ENCODE data around the gene PLCB4.
A peak's percentile ranks its signal among the peaks of the same experiment; 100 is the strongest.
"Not testable (repeated sequence)": the region's sequence is repeated elsewhere in the genome, so short reads cannot be mapped to it uniquely, and the experiment has no call there.

PLCB4 gene

GRCh38 chr20:9068841-9069663 is at the start of gene PLCB4:
TSS of gene PLCB4 (plus strand) at chr20:9069087. CDS start at chr20:9307815, 238,728 bp downstream.
- peak; percentile 52 to 67 for DNase-seq

GRCh38 chr20:9019833-9020232 is 49.1 kb upstream of the PLCB4 start:
- DNase-seq = no peak

- DNase-seq = no peak
Measured at GRCh38 chr20:9021216-9021615, 47.7 kb upstream of the PLCB4 start.

- peak in 1 of 2 experiments; percentile 50 for DNase-seq
Measured at GRCh38 chr20:9021699-9022098, 47.2 kb upstream of the PLCB4 start.

GRCh38 chr20:9022376-9022775 is 46.5 kb upstream of the PLCB4 start:
- no peak for DNase-seq

GRCh38 chr20:9024606-9025005 is 44.3 kb upstream of the PLCB4 start:
- no peak for DNase-seq

- no peak for DNase-seq
Measured at GRCh38 chr20:9025011-9025410, 43.9 kb upstream of the PLCB4 start.

GRCh38 chr20:9025643-9026042 is 43.2 kb upstream of the PLCB4 start:
- DNase-seq = no peak

- DNase-seq = no peak
Measured at GRCh38 chr20:9027626-9028025, 41.3 kb upstream of the PLCB4 start.

GRCh38 chr20:9028419-9028818 is 40.5 kb upstream of the PLCB4 start:
- DNase-seq = no peak

- no peak for DNase-seq
Measured at GRCh38 chr20:9031991-9032390, 36.9 kb upstream of the PLCB4 start.

GRCh38 chr20:9032758-9033157 is 36.1 kb upstream of the PLCB4 start:
- DNase-seq = no peak

- peak in 1 of 2 experiments; percentile 59 for DNase-seq
Measured at GRCh38 chr20:9035126-9035525, 33.8 kb upstream of the PLCB4 start.

GRCh38 chr20:9036593-9036992 is 32.3 kb upstream of the PLCB4 start:
- no peak for DNase-seq

GRCh38 chr20:9038791-9039535 is 29.9 kb upstream of the PLCB4 start:
- DNase-seq = peak; percentile 23 to 75

- DNase-seq = no peak
Measured at GRCh38 chr20:9040863-9041524, 27.9 kb upstream of the PLCB4 start.

- no peak for DNase-seq
Measured at GRCh38 chr20:9043364-9043763, 25.5 kb upstream of the PLCB4 start.

GRCh38 chr20:9047928-9048327 is 21.0 kb upstream of the PLCB4 start:
- not testable (repeated sequence) for DNase-seq

GRCh38 chr20:9051508-9051907 is 17.4 kb upstream of the PLCB4 start:
- DNase-seq = no peak

- no peak for DNase-seq
Measured at GRCh38 chr20:9052136-9052535, 16.8 kb upstream of the PLCB4 start.

GRCh38 chr20:9053108-9053507 is 15.8 kb upstream of the PLCB4 start:
- no peak for DNase-seq

- DNase-seq = no peak
Measured at GRCh38 chr20:9054176-9054575, 14.7 kb upstream of the PLCB4 start.

- no peak for DNase-seq
Measured at GRCh38 chr20:9059931-9060330, 9.0 kb upstream of the PLCB4 start.

GRCh38 chr20:9061434-9061833 is 7.5 kb upstream of the PLCB4 start:
- DNase-seq = no peak

All from NCI-H446 (cell line).